GM21619 (cell line): Measurements from ENCODE around the gene CTSZ.
A peak's percentile ranks its signal among the peaks of the same experiment; 100 is the strongest.
"Not testable (repeated sequence)": the region's sequence is repeated elsewhere in the genome, so short reads cannot be mapped to it uniquely, and the experiment has no call there.

ENCODE experiments used
- ATAC-seq: cut with Tn5 transposase; IDR thresholded peaks from one replicate; pipeline ENCODE4 v1.9.1; 2021; ENCODE audit not compliant: unreplicated experiment

CTSZ gene

GRCh38 chr20:58982406-58983114 is 24.5 kb downstream of the CTSZ start:
- ATAC-seq, result no peak

GRCh38 chr20:58981628-58982364 is 25.3 kb downstream of the CTSZ start:
- ATAC-seq, result peak; percentile 7

GRCh38 chr20:58980711-58981627 is 26.1 kb downstream of the CTSZ start, which contains the start of gene NELFCD:
Gene NELFCD, plus strand, starts transcription at chr20:58981256. Its CDS starts 54 bp downstream, at chr20:58981310.
- peak; percentile 73 for ATAC-seq

- ATAC-seq, result no peak
Measured at GRCh38 chr20:58978351-58979190, 28.5 kb downstream of the CTSZ start.

GRCh38 chr20:58976061-58976730 is 30.9 kb downstream of the CTSZ start:
- peak; percentile 33 for ATAC-seq

- no peak for ATAC-seq
Measured at GRCh38 chr20:58975353-58975752, 31.7 kb downstream of the CTSZ start.

- ATAC-seq, result no peak
Measured at GRCh38 chr20:58973866-58974265, 33.2 kb downstream of the CTSZ start.

GRCh38 chr20:58973179-58973578 is 33.9 kb downstream of the CTSZ start:
- no peak for ATAC-seq

GRCh38 chr20:58971429-58971828 is 35.6 kb downstream of the CTSZ start:
- no peak for ATAC-seq

GRCh38 chr20:58970146-58970545 is 36.9 kb downstream of the CTSZ start:
- ATAC-seq, result no peak

- ATAC-seq, result no peak
Measured at GRCh38 chr20:58969439-58969838, 37.6 kb downstream of the CTSZ start.

- no peak for ATAC-seq
Measured at GRCh38 chr20:58967652-58968429, 39.2 kb downstream of the CTSZ start.

GRCh38 chr20:58965270-58966064 is 41.6 kb downstream of the CTSZ start:
- ATAC-seq, result no peak

- not testable (repeated sequence) for ATAC-seq
Measured at GRCh38 chr20:58963922-58964321, 43.1 kb downstream of the CTSZ start.

- no peak for ATAC-seq
Measured at GRCh38 chr20:58963060-58963584, 43.9 kb downstream of the CTSZ start.

GRCh38 chr20:58959652-58960051 is 47.4 kb downstream of the CTSZ start:
- ATAC-seq, result no peak

- no peak for ATAC-seq
Measured at GRCh38 chr20:58956078-58956477, 51.0 kb downstream of the CTSZ start.

- no peak for ATAC-seq
Measured at GRCh38 chr20:58953050-58953449, 54.0 kb downstream of the CTSZ start.
